IPS-18c (cell line): ENCODE results near the gene KLB.
"Not testable (repeated sequence)": the region's sequence is repeated elsewhere in the genome, so short reads cannot be mapped to it uniquely, and the experiment has no call there.

ENCODE experiments used
- H3K4me3 ChIP-seq: 2 replicates; pipeline ENCODE4 v1.7.0; 2013; ENCODE audit warnings: low read depth, mild to moderate bottlenecking, low read length, moderate library complexity; ENCODE audit not compliant: insufficient read depth
- H3K9me3 ChIP-seq: one replicate; pipeline ENCODE4 v1.6.1; 2013; ENCODE audit warnings: mild to moderate bottlenecking, low read length, moderate library complexity; ENCODE audit not compliant: control insufficient read depth, insufficient read depth

KLB gene

DNA sequence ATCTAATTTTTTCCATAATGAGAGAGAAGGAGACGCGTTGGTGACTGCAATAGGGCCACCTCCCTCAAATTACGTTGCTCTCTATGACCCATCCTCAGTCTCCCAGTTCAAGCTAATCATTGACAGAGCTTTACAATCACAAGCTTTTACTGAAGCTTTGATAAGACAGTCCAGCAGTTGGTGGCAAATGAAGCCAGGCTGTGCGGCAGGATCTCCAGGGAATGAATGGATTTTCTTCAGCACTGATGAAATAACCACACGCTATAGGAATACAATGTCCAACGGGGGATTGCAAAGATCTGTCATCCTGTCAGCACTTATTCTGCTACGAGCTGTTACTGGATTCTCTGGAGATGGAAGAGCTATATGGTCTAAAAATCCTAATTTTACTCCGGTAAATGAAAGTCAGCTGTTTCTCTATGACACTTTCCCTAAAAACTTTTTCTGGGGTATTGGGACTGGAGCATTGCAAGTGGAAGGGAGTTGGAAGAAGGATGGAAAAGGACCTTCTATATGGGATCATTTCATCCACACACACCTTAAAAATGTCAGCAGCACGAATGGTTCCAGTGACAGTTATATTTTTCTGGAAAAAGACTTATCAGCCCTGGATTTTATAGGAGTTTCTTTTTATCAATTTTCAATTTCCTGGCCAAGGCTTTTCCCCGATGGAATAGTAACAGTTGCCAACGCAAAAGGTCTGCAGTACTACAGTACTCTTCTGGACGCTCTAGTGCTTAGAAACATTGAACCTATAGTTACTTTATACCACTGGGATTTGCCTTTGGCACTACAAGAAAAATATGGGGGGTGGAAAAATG lies at the start of gene KLB:
KLB (plus strand) TSS at position 168 of the 821 bp plus-strand sequence; CDS start at position 188, 20 bp downstream.
- H3K4me3 ChIP-seq, result no peak within 1 kb of the TSS
- H3K9me3 ChIP-seq, result no peaks in the 10 kb centered on the region

DNA sequence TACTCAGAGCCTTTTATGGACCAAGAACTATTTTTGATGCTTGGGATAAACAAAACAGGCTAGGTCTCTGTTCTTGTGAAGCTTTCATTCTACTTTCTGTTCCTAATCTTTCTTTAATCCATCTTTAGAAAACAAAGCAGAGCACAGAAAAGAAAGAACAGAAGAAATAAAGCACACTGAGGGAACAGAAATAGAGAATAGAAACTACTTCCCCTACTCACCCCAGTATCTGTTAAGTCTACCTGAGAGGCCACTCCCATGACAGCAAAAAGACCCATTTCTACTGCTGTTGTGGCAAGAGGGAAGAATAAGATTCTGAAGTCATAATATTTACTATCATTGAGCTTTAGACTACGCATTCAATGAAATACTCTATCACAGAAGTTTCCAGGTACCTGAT lies 49.7 kb upstream of the KLB start:
- H3K4me3 ChIP-seq, result no peak overlapping the region
- H3K9me3 ChIP-seq, result peaks cover 2% of the 10 kb centered on the region

- not testable (repeated sequence) for H3K4me3 ChIP-seq, H3K9me3 ChIP-seq
Measured at GRCh38 chr4:39360611-39361010, 46.1 kb upstream of the KLB start.

GRCh38 chr4:39362827-39363226 lies 43.9 kb upstream of the KLB start:
- peaks cover 4% of the 10 kb centered on the region for H3K9me3 ChIP-seq
- H3K4me3 ChIP-seq, result no peak overlapping the region

- Histone ChIP-seq H3K9me3 (peaks cover 4% of the 10 kb centered on the region), H3K4me3 (no peak overlapping the region)
Measured at GRCh38 chr4:39363773-39364393, 42.8 kb upstream of the KLB start.

DNA sequence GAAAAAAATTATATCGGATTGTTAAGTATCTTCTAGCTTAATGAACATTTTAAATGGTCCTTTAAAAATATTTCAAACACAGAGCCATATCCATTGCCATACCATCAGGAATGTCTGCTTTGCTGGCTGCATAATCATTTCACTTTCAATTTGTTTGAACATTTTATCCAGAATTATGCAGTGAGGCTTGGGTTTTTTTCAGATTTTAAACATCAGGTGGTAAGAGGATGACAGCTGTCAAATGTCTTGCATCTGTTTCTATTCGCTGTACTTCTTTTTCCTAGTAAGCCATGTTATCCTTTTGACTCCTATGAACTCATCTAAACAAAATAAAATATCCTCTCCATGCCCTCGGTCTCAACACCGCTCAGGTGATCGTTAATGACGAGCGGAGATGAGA lies 41.4 kb upstream of the KLB start:
- Histone ChIP-seq H3K4me3 (peak overlapping the region; percentile 89), H3K9me3 (peaks cover 2% of the 10 kb centered on the region)

DNA sequence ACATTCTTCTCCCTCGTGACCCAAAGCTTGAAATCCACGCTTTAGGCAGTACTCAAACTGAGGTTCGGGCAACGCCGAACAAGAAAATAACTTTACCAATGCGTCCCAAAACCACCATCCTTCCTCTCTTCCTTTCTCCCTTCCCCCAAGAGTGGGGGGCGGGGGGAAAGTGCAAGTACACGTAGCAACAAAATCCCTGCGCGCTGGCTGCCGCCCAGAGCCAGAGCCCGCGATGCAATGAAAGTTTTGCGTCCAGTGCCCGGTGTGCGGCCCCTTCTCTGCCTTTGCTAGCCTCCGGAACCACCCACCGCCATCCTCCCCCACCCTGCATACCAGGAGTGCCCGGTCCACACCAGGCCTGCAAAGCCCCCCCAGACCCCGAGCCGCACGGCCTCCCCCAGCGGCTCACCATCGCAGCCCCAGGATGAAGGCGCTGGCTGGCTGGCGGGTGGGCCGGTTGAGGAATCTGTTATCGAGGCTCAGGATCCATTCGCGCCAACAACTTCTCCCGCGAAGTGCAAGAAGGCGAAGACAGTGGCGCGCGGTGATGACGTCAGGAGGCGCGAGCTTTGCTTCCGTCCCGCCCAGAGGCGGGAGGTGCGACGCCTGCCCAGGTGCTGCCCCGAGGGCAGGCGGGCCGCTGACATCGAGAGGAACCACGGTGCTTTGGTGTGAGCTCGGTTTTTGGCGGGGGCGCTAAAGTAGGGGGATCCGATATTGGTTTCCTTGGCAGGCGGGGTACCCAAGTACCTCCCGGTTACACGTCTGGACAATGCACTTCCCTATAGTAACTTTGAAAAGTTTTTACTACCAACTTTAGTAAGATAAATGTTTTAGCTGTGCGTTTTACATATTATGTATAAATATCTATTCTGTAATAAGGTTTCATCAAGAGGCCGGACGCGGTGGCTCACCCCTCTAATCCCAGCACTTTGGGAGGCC lies 40.6 kb upstream of the KLB start, which contains the start of gene RFC1:
RFC1 (minus strand) TSS at position 533 of the 942 bp plus-strand sequence; CDS start at position 412, 121 bp downstream.
- Histone ChIP-seq H3K4me3 (peak within 1 kb of the TSS; percentile 89), H3K9me3 (peaks cover 5% of the 10 kb centered on the region)

DNA sequence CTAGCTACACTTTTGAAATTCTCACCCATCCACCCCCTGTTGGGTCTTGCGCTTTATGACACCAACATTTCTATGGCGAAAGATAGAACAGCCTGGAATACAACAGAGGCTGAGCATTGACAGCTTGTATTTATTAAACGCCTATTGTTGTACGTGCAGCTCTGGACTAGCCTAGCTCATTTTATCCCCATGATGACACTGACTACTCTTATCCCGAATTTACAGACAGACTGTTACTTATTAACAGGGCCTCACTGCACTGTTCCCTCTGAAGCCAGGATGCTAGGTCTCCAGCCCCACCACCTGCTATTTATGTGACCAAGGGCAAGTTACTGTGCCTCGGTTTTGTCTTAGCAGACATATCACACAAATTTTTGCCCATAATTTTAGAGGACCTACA lies 39.6 kb upstream of the KLB start:
- H3K4me3 ChIP-seq, result no peak overlapping the region
- peaks cover 6% of the 10 kb centered on the region for H3K9me3 ChIP-seq

DNA sequence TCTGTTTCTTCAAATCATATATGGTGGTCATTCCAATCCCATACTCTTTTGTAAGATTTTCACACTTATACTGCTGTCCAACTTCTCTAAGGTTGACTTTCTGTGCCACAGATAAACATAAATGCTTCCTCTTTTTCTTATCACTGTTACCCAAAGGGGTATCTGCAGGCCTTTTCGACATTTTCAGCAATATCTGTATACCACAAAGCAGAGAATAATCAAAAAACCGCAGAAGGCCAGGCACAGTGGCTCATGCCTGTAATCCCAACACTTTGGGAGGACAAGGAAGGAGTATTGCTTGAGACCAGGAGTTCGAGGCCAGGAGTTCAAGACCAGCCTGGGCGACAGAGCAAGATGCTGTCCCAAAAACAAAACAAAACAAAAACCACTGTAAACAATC lies 37.4 kb upstream of the KLB start:
- H3K4me3 ChIP-seq, result no peak overlapping the region
- peaks cover 6% of the 10 kb centered on the region for H3K9me3 ChIP-seq

- not testable (repeated sequence) for H3K4me3 ChIP-seq, H3K9me3 ChIP-seq
Measured at GRCh38 chr4:39371209-39371608, 35.5 kb upstream of the KLB start.

DNA sequence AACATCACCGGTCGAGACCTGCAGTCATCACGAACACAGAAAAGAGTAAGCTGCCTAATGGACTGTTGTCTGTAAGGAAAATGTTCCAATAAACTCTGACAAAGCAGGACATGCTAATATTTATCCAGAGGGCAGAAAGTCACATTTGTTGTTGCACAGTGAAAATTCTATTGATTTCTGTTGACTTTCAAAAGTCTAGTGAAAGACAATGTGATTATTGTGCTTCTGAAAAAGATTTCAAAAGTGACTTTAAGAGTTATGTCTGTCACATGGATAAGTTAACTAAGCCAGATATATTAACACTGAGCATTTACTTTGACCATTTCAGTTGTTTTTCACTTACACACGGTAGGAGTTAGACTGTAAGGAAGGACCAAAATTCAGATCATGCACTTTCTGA lies 31.3 kb upstream of the KLB start:
- H3K4me3 ChIP-seq, result no peak overlapping the region
- H3K9me3 ChIP-seq, result peaks cover 3% of the 10 kb centered on the region

DNA sequence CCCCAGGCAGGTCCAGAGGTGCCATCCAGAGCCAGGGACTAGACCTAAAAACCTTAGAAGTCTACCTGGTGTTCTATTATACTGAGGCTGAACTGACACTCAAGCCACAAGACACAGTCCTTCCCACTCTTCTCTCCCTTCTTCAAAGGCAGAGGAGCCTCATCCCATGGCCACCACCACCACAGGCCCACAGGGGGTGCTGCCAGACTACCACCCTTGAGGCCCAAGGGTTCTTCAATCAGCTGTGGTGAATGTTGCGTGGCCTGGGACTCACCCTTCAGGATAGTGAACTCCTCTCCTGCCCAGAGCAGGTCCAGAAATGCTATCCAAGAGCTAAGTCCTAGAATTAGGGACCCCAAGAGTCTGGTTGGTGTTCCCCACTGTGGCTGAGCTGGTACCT lies 23.0 kb upstream of the KLB start:
- H3K9me3 ChIP-seq, result no peaks in the 10 kb centered on the region
- H3K4me3 ChIP-seq, result no peak overlapping the region

GRCh38 chr4:39384563-39384962 lies 22.2 kb upstream of the KLB start:
- Histone ChIP-seq H3K4me3 (no peak overlapping the region), H3K9me3 (no peaks in the 10 kb centered on the region)

GRCh38 chr4:39390603-39391002 lies 16.1 kb upstream of the KLB start:
- Histone ChIP-seq H3K9me3 (no peaks in the 10 kb centered on the region), H3K4me3 (no peak overlapping the region)

- H3K4me3 ChIP-seq, result no peak overlapping the region
- peaks cover 3% of the 10 kb centered on the region for H3K9me3 ChIP-seq
Measured at GRCh38 chr4:39394706-39395105, 12.0 kb upstream of the KLB start.

GRCh38 chr4:39401640-39402039 lies 5.1 kb upstream of the KLB start:
- not testable (repeated sequence) for H3K4me3 ChIP-seq, H3K9me3 ChIP-seq

- Histone ChIP-seq H3K9me3 (no peaks in the 10 kb centered on the region), H3K4me3 (no peak overlapping the region)
Measured at GRCh38 chr4:39407584-39407885, 805 bp downstream of the KLB start.

- Histone ChIP-seq H3K9me3 (no peaks in the 10 kb centered on the region), H3K4me3 (no peak overlapping the region)
Measured at GRCh38 chr4:39410415-39410814, 3.7 kb downstream of the KLB start.
